Activated CD4-positive, alpha-beta T cell treated with anti-CD3 and anti-CD28 coated beads, Interleukin-2, amount 50 U/mL, for 24 hours (primary cell): Measurements from ENCODE around the gene NTRK3.

Experiments used
- DNase-seq, 2 donors: peaks; one replicate each; pipeline ENCODE4 v3.0.0-alpha.2; 2020; ENCODE audit warnings: low read depth in 1 of 2, low spot score in 1 of 2

NTRK3 gene

GRCh38 chr15:88258093-88258641 is 1.6 kb upstream of the NTRK3 start:
- DNase-seq, result no peak

GRCh38 chr15:88257311-88258092 is 963 bp upstream of the NTRK3 start:
- DNase-seq, result no peak

- no peak for DNase-seq
Observed at GRCh38 chr15:88255484-88256278, 858 bp downstream of the NTRK3 start.

- DNase-seq, result no peak
Observed at GRCh38 chr15:88255087-88255483, 1.5 kb downstream of the NTRK3 start.

- no peak for DNase-seq
Observed at GRCh38 chr15:88252441-88252840, 4.1 kb downstream of the NTRK3 start.

GRCh38 chr15:88250826-88251225 is 5.7 kb downstream of the NTRK3 start:
- no peak for DNase-seq

- no peak for DNase-seq
Observed at GRCh38 chr15:88249220-88249619, 7.3 kb downstream of the NTRK3 start.

GRCh38 chr15:88247914-88248313 is 8.6 kb downstream of the NTRK3 start:
- no peak for DNase-seq

GRCh38 chr15:88246666-88247446 is 9.7 kb downstream of the NTRK3 start:
- DNase-seq, result peak; percentile 52 to 61

GRCh38 chr15:88246081-88246480 is 10.5 kb downstream of the NTRK3 start:
- DNase-seq, result no peak

GRCh38 chr15:88243895-88244787 is 12.4 kb downstream of the NTRK3 start:
- peak in 1 of 2 donors; percentile 21 for DNase-seq

GRCh38 chr15:88242586-88243555 is 13.7 kb downstream of the NTRK3 start:
- DNase-seq, result no peak

GRCh38 chr15:88241461-88241860 is 15.1 kb downstream of the NTRK3 start:
- DNase-seq, result no peak

- no peak for DNase-seq
Observed at GRCh38 chr15:88241060-88241459, 15.5 kb downstream of the NTRK3 start.

- no peak for DNase-seq
Observed at GRCh38 chr15:88239594-88239993, 16.9 kb downstream of the NTRK3 start.

GRCh38 chr15:88238618-88239430 is 17.7 kb downstream of the NTRK3 start:
- DNase-seq, result no peak

- DNase-seq, result no peak
Observed at GRCh38 chr15:88234711-88235110, 21.8 kb downstream of the NTRK3 start.

- DNase-seq, result no peak
Observed at GRCh38 chr15:88233921-88234320, 22.6 kb downstream of the NTRK3 start.
